Stomach (tissue), 9 donors: ENCODE measurements around the gene ABCA13. TPM values are rescaled to one million over a fixed set of nuclear protein-coding genes. Genes with fewer than 3 reads are reported as not detected.

Source experiments
- DNase-seq, 2 donors: peaks; one replicate each; pipeline versions ENCODE4 v3.0.0 to v3.0.0-alpha.2; 2013 to 2019
- H3K27ac ChIP-seq, 5 donors: fragments of 200-600 bp in 4 of 5; sonication (generic) in 4 of 5; one replicate each; pipeline ENCODE4 v1.5.1; 2013 to 2019; ENCODE audit warnings: mild to moderate bottlenecking in 1 of 5, moderate library complexity in 1 of 5
- H3K27me3 ChIP-seq, 3 donors: fragments of 200-600 bp; sonication (generic); one replicate each; pipeline ENCODE4 v1.5.1; 2017 to 2019; ENCODE audit warnings: mixed run types in 1 of 3
- H3K36me3 ChIP-seq, 4 donors: fragments of 200-600 bp; sonication (generic); 1 replicate in 3 of 4; 2 replicates in 1 of 4; pipeline ENCODE4 v1.5.1; 2016 to 2019
- H3K4me1 ChIP-seq, 4 donors: fragments of 200-600 bp; sonication (generic); one replicate each; pipeline ENCODE4 v1.5.1; 2016 to 2019
- H3K4me3 ChIP-seq, 4 donors: fragments of 200-600 bp; sonication (generic) in 3 of 4; one replicate each; pipeline ENCODE4 v1.5.1; 2016 to 2019; ENCODE audit warnings: mild to moderate bottlenecking in 1 of 4
- H3K9me3 ChIP-seq, 4 donors: fragments of 200-600 bp; sonication (generic); one replicate each; pipeline ENCODE4 v1.5.1; 2016 to 2019
- EP300 ChIP-seq: sonication (generic); formaldehyde crosslinking; IDR thresholded peaks from one replicate; pipeline ENCODE4 v1.6.1; 2017; ENCODE audit warnings: antibody characterized with exemption
- POLR2A ChIP-seq, 4 donors: fragments of 450-650 bp; IDR thresholded peaks; one replicate each; pipeline ENCODE4 v1.6.1; 2016; ENCODE audit warnings: antibody characterized with exemption in 4 of 4, control low read depth in 2 of 4, mild to moderate bottlenecking in 1 of 4, moderate library complexity in 1 of 4
- POLR2AphosphoS5 ChIP-seq, 3 donors: sonication (generic); formaldehyde crosslinking; IDR thresholded peaks; one replicate each; pipeline ENCODE4 v1.6.1; 2016; ENCODE audit warnings: antibody characterized with exemption in 3 of 3
- WGBS, 5 donors: extraction: QIAGEN DNeasy Blood & Tissue Kit in 3 of 5; methylation state at CpG; one replicate each; pipeline versions ENCODE4 v1.1.5 to v1.1.7; 2013 to 2018; 5-methylcytosine and 5-hydroxymethylcytosine counted together
- intact Hi-C: fragments of 100-400 bp; cut with DNase I; formaldehyde crosslinking; loops from one replicate; pipeline ENCODE4 v1.15.1; 2023; ENCODE audit warnings: low total_unique reads
- polyA plus RNA-seq, 3 donors: library from polyadenylated mRNA; stranded (reverse); fragments of 200-250 nt; gene quantifications; one replicate each; pipeline ENCODE4 v1.2.3, GENCODE V29; 2013
- total RNA-seq, 5 donors: library from RNA; depleted of rRNA; stranded (reverse); fragments of >200 nt; gene quantifications; one replicate each; pipeline versions ENCODE4 v1.1.0 to v1.2.3, GENCODE V29; 2014 to 2016
- TF ChIP-seq, protein P1 (sequence below), 7 experiments: fragments of 450-650 bp in 4 of 7; fragments of 200-600 bp in 3 of 7; sonication (generic) in 3 of 7; IDR thresholded peaks; one replicate each; pipeline ENCODE4 v1.5.1; 2016 to 2019; ENCODE audit warnings: antibody characterized with exemption in 7 of 7, control low read depth in 2 of 7, mild to moderate bottlenecking in 1 of 7
- donor health status: healthy with polysubstance abuse.
- donor health status: Bipolar disorder and iron deficiency.
- donor health status: healthy.

Gene ABCA13
- total and polyA plus RNA-seq, 8 donors = under 0.01 to 0.92 (median 0.50) TPM; not detected in 5

DNA sequence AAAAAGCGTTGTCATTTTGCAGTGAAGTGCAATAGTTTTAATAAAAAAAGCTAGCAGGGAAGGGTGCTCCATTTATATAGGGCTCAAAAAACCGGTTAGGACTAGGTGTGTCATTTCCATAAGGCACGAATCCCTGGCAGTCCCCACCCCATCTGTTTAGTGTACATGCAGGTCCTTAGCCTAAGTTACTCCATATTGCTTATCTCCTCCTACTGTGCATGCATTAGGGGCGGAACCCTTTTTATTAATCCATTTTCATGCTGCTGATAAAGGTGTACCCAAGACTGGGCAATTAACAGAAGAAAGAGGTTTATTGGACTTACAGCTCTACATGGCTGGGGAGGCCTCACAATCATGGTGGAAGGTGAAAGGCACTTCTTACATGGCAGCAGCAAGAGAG, 301.4 kb downstream of the ABCA13 start:
- H3K4me1 ChIP-seq = no peaks in the 10 kb centered on the region
- intact Hi-C loops = no loop called here
- no peak for DNase-seq
- H3K36me3 ChIP-seq = no peaks in the 10 kb centered on the region
- peaks cover 0 to 5% (median 0%) of the 10 kb centered on the region in 4 donors for H3K9me3 ChIP-seq
- no peak overlapping the region for H3K4me3 ChIP-seq
- no peak for TF ChIP-seq EP300
- TF ChIP-seq, protein P1, sequence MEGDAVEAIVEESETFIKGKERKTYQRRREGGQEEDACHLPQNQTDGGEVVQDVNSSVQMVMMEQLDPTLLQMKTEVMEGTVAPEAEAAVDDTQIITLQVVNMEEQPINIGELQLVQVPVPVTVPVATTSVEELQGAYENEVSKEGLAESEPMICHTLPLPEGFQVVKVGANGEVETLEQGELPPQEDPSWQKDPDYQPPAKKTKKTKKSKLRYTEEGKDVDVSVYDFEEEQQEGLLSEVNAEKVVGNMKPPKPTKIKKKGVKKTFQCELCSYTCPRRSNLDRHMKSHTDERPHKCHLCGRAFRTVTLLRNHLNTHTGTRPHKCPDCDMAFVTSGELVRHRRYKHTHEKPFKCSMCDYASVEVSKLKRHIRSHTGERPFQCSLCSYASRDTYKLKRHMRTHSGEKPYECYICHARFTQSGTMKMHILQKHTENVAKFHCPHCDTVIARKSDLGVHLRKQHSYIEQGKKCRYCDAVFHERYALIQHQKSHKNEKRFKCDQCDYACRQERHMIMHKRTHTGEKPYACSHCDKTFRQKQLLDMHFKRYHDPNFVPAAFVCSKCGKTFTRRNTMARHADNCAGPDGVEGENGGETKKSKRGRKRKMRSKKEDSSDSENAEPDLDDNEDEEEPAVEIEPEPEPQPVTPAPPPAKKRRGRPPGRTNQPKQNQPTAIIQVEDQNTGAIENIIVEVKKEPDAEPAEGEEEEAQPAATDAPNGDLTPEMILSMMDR (IDR thresholded peaks at IDR 0.05) = no peak
- TF ChIP-seq POLR2A (IDR thresholded peaks at IDR 0.05) = no peak
- no peak for TF ChIP-seq POLR2AphosphoS5 (IDR thresholded peaks at IDR 0.05)
- WGBS, 5 donors = 71 to 89% (median 83%) methylated on average over 4 of the region's 4 CpGs
- H3K27ac ChIP-seq = no peak overlapping the region
- no peaks in the 10 kb centered on the region for H3K27me3 ChIP-seq

DNA sequence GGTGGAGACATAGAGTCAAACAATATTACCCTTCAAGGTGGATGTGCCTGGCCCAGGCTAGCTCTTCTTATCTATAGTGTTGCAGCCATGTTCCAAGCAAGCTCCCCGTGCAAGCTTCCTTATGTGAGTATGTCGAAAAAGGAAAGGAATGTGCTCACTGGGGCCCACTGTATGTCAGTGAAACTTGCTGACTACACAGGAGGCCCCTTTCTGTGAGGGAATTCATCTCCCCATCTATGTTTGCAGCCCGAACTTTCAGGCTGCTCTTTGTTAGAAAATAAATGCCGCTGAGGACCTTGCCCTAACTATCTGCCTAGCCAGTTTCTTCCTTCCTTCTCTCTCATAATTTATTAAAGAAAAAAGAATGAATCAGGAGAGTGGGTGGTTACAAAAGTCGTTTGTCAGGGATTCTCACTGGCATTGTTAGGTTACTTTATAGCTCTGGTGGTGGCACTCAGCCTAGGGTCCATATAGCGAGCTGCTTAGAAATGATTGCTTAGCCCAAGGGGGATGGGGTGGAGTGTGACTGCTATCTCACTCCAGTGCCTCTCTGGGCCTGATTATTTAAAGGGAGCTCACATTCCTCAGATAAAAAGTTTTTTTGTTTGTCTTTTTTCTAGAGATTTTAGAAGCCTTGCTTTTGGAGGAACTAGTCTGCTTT, 302.1 kb downstream of the ABCA13 start:
- Histone ChIP-seq H3K4me1 (no peaks in the 10 kb centered on the region), H3K27ac (no peak overlapping the region), H3K4me3 (no peak overlapping the region), H3K9me3 (peaks cover 0 to 5% (median 0%) of the 10 kb centered on the region in 4 donors), H3K27me3 (no peaks in the 10 kb centered on the region), H3K36me3 (no peaks in the 10 kb centered on the region)
- intact Hi-C loops = no loop called here
- TF ChIP-seq POLR2AphosphoS5 (IDR thresholded peaks at IDR 0.05) = no peak
- TF ChIP-seq EP300 = no peak
- TF ChIP-seq, protein P1 (IDR thresholded peaks at IDR 0.05) = no peak
- no peak for TF ChIP-seq POLR2A (IDR thresholded peaks at IDR 0.05)
- peak in 1 of 2 donors; percentile 6 for DNase-seq
- 53 to 61% (median 56%) methylated on average over 6 of the region's 6 CpGs for WGBS, 5 donors

DNA sequence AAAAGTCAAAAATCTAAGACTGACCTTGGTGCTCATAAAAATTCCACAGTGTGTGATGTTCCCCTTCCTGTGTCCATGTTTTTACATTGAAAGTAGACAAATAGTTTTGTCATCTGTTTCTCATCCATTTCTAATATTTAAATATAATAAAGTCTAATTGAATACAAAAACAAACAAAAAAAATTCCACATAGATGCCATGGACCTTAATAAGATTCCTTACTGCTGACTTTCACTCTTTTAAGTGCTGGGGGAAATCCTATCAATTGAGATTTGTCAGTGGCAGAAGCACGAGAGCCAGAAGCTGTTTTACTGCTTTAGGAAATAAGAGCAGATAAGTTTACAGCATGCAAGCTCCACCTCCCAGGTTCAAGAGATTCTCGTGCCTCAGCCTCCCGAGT, 310.0 kb downstream of the ABCA13 start:
- H3K4me1 ChIP-seq = no peaks in the 10 kb centered on the region
- no peak overlapping the region for H3K4me3 ChIP-seq
- TF ChIP-seq EP300 (no peak), POLR2AphosphoS5 (IDR thresholded peaks at IDR 0.05) (no peak), POLR2A (IDR thresholded peaks at IDR 0.05) (no peak)
- TF ChIP-seq, protein P1 (IDR thresholded peaks at IDR 0.05) = no peak
- intact Hi-C loops = no loop called here
- no peak for DNase-seq
- 50 to 68% (median 62%) methylated on average over 3 of the region's 3 CpGs for WGBS, 5 donors
- peaks cover 0 to 17% (median 7%) of the 10 kb centered on the region in 4 donors for H3K9me3 ChIP-seq
- H3K36me3 ChIP-seq = no peaks in the 10 kb centered on the region
- H3K27me3 ChIP-seq = no peaks in the 10 kb centered on the region
- no peak overlapping the region for H3K27ac ChIP-seq

DNA sequence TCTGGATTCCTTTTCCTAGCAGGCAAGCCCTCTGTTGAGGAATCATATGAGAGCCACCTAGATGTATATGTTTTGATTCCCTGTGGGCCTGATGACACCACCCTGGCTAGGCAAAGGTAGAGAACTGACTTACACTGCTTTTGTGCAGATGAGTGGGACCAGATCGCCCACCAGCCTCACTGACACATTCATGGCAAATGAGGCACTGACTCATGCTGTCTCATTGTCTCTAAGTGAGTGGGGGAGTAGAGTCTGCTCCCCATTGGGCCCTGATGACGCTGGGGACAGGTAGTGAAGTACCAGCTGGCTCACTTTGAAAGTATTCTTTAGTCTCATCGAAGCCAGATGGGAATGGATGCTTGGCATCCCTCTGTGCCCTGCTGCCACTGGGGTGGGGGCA, 326.3 kb downstream of the ABCA13 start:
- H3K27ac ChIP-seq = no peak overlapping the region
- no peaks in the 10 kb centered on the region for H3K36me3 ChIP-seq
- H3K4me1 ChIP-seq = no peaks in the 10 kb centered on the region
- no peaks in the 10 kb centered on the region for H3K27me3 ChIP-seq
- intact Hi-C loops = no loop called here
- H3K4me3 ChIP-seq = no peak overlapping the region
- 68 to 84% (median 74%) methylated on average over 3 of the region's 3 CpGs for WGBS, 5 donors
- H3K9me3 ChIP-seq = peaks cover 0 to 8% (median 0%) of the 10 kb centered on the region in 4 donors
- no peak for DNase-seq
- no peak for TF ChIP-seq POLR2A (IDR thresholded peaks at IDR 0.05)

DNA sequence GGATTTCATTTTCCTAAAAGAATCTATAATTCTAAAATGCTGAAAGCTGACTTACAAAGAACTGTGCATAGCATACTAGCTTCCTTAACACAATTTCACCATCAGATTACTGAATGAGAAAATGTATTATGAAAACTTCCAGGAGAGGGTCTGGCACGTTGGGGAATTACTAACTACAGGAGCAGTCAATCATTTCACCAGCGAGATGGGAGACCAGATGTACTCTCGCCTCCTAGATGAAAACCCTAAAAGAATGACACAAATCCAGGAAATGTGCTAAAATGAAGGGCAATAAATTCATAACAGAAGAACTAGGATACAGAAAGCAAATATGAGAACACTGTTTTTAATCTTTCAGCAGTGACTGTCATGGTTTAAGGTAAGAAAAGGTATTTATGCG, 330.8 kb downstream of the ABCA13 start:
- Histone ChIP-seq H3K36me3 (no peaks in the 10 kb centered on the region), H3K27me3 (no peaks in the 10 kb centered on the region), H3K27ac (no peak overlapping the region), H3K4me3 (no peak overlapping the region), H3K4me1 (no peaks in the 10 kb centered on the region), H3K9me3 (peaks cover 0 to 8% (median 0%) of the 10 kb centered on the region in 4 donors)
- intact Hi-C loops = no loop called here
- DNase-seq = no peak
- no peak for TF ChIP-seq EP300
- TF ChIP-seq POLR2A (IDR thresholded peaks at IDR 0.05) = no peak
- TF ChIP-seq, protein P1 (IDR thresholded peaks at IDR 0.05) = no peak
- 66 to 81% (median 70%) methylated on average over 4 of the region's 4 CpGs for WGBS, 5 donors
